Thymus (tissue), 11 donors: ENCODE results near the gene E4F1. TPM values are rescaled to one million over a fixed set of nuclear protein-coding genes. Genes with fewer than 3 reads are reported as not detected.
A peak's percentile ranks its signal among the peaks of the same experiment; 100 is the strongest.

Source experiments
- DNase-seq, 9 donors: peaks; one replicate each; pipeline ENCODE4 v3.0.0-alpha.2; 2013; ENCODE audit warnings: low spot score in 9 of 9, low read depth in 6 of 9, missing footprints in 1 of 9
- H3K27ac ChIP-seq, 2 donors: one replicate each; pipeline ENCODE4 v1.5.1; 2013; ENCODE audit warnings: control low read depth in 1 of 2, low read depth in 1 of 2, low read length in 1 of 2, mild to moderate bottlenecking in 1 of 2, moderate library complexity in 1 of 2
- H3K27me3 ChIP-seq, 2 donors: one replicate each; pipeline ENCODE4 v1.5.1; 2013; ENCODE audit warnings: low read length in 1 of 2; ENCODE audit not compliant: control insufficient read depth in 2 of 2, insufficient read depth in 1 of 2
- H3K36me3 ChIP-seq, 2 donors: one replicate each; pipeline ENCODE4 v1.5.1; 2013; ENCODE audit warnings: low read length in 1 of 2, mild to moderate bottlenecking in 1 of 2, moderate library complexity in 1 of 2; ENCODE audit not compliant: control insufficient read depth in 2 of 2, insufficient read depth in 2 of 2
- H3K4me1 ChIP-seq, 2 donors: one replicate each; pipeline ENCODE4 v1.5.1; 2013; ENCODE audit warnings: low read length in 2 of 2; ENCODE audit not compliant: control insufficient read depth in 2 of 2, insufficient read depth in 2 of 2
- H3K4me3 ChIP-seq, 2 donors: one replicate each; pipeline ENCODE4 v1.5.1; 2013; ENCODE audit warnings: low read length in 2 of 2, control low read depth in 1 of 2, mild to moderate bottlenecking in 1 of 2
- H3K9me3 ChIP-seq, 2 donors: one replicate each; pipeline ENCODE4 v1.5.1; 2013; ENCODE audit warnings: low read length in 1 of 2, mild to moderate bottlenecking in 1 of 2; ENCODE audit not compliant: control insufficient read depth in 2 of 2, insufficient read depth in 1 of 2
- WGBS: extraction: QIAGEN DNeasy Blood & Tissue Kit; methylation state at CpG from one replicate; pipeline ENCODE4 v1.1.7; 2013; 5-methylcytosine and 5-hydroxymethylcytosine counted together
- polyA plus RNA-seq: library from polyadenylated mRNA; stranded (reverse); fragments of 200-250 nt; gene quantifications from one replicate; pipeline ENCODE4 v1.2.3, GENCODE V29; 2013
- total RNA-seq: library from RNA; stranded (reverse); fragments of 120-200 nt; gene quantifications from one replicate; pipeline ENCODE4 v1.2.4, GENCODE V29; 2013
- donor health status: healthy.

The E4F1 gene
- total and polyA plus RNA-seq, 2 donors = 26.5 to 42.3 TPM

- H3K27ac ChIP-seq = no peak overlapping the region
- no peak overlapping the region for H3K4me3 ChIP-seq
- peaks cover 0 to 5% of the 10 kb centered on the region in 2 donors for H3K9me3 ChIP-seq
- peak in 5 of 9 donors; percentile 32 to 68 (median 57) for DNase-seq
- 22% methylated on average over 10 of the region's 10 CpGs for WGBS
- H3K4me1 ChIP-seq = peaks cover 10 to 13% of the 10 kb centered on the region in 2 donors
- peaks cover 56 to 66% of the 10 kb centered on the region in 2 donors for H3K27me3 ChIP-seq
- no peaks in the 10 kb centered on the region for H3K36me3 ChIP-seq
Measured at GRCh38 chr16:2194852-2195321, 28.5 kb upstream of the E4F1 start.

GRCh38 chr16:2195322-2196161, 27.8 kb upstream of the E4F1 start:
- peak in 2 of 9 donors; percentile 14 to 44 for DNase-seq
- Histone ChIP-seq H3K27ac (peak overlapping the region in 1 of 2 donors; percentile 13), H3K4me3 (peak overlapping the region in 1 of 2 donors; percentile 66), H3K36me3 (no peaks in the 10 kb centered on the region), H3K9me3 (peaks cover 0 to 5% of the 10 kb centered on the region in 2 donors), H3K27me3 (peaks cover 61 to 73% of the 10 kb centered on the region in 2 donors), H3K4me1 (peaks cover 10 to 13% of the 10 kb centered on the region in 2 donors)
- WGBS = 2% methylated on average over 49 of the region's 49 CpGs

- Histone ChIP-seq H3K36me3 (no peaks in the 10 kb centered on the region), H3K27me3 (peaks cover 62 to 72% of the 10 kb centered on the region in 2 donors), H3K27ac (peak within 1 kb of the TSS in 1 of 2 donors; percentile 13), H3K4me3 (peak within 1 kb of the TSS in 1 of 2 donors; percentile 66), H3K9me3 (peaks cover 0 to 5% of the 10 kb centered on the region in 2 donors), H3K4me1 (peaks cover 10 to 13% of the 10 kb centered on the region in 2 donors)
- 1% methylated on average over 128 of the region's 129 CpGs for WGBS
- DNase-seq = peak in 1 of 9 donors; percentile 27
Measured at GRCh38 chr16:2196162-2196980, 27.0 kb upstream of the E4F1 start, which contains the start of gene CASKIN1. Gene CASKIN1, minus strand, starts transcription at chr16:2196605. Its CDS starts 173 bp downstream, at chr16:2196432.

DNA sequence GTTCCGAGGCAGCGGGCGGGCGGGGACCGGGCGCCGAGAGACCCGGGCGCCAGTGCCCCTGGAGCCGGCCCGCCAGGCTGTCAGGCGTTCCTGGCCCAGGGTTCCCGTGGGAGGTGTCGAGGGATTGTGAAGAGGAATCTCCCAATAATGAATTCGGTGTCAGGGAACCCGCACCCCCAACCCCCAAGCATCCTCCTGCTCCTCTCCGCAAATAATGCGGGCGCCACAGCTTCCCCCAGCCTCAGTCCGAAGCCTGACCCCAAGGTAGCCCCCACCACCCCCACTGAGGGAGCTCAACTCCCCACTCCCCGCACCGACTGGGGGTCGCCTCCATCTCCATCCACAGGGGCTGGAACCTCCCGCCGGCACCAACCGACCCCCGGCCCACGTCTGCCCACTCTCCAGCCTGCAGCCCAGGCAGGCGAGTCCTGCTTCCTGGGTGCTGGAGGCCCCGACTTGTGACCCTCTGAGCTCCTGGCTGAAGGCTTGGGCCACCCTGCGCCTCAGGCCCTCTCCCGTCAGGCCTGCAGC, 26.3 kb upstream of the E4F1 start:
- 24% methylated on average over 32 of the region's 32 CpGs for WGBS
- Histone ChIP-seq H3K4me1 (peaks cover 10 to 13% of the 10 kb centered on the region in 2 donors), H3K27ac (no peak overlapping the region), H3K9me3 (peaks cover 0 to 5% of the 10 kb centered on the region in 2 donors), H3K36me3 (no peaks in the 10 kb centered on the region), H3K4me3 (peak overlapping the region in 1 of 2 donors; percentile 66), H3K27me3 (peaks cover 62 to 78% of the 10 kb centered on the region in 2 donors)
- DNase-seq = no peak

- peaks cover 10 to 13% of the 10 kb centered on the region in 2 donors for H3K4me1 ChIP-seq
- H3K36me3 ChIP-seq = no peaks in the 10 kb centered on the region
- peaks cover 0 to 5% of the 10 kb centered on the region in 2 donors for H3K9me3 ChIP-seq
- WGBS = 84% methylated on average over 6 of the region's 6 CpGs
- H3K4me3 ChIP-seq = no peak overlapping the region
- H3K27me3 ChIP-seq = peaks cover 62 to 76% of the 10 kb centered on the region in 2 donors
- DNase-seq = no peak
- H3K27ac ChIP-seq = no peak overlapping the region
Measured at GRCh38 chr16:2197765-2198164, 25.6 kb upstream of the E4F1 start.

GRCh38 chr16:2198283-2198682, 25.1 kb upstream of the E4F1 start:
- Histone ChIP-seq H3K36me3 (no peaks in the 10 kb centered on the region), H3K4me3 (no peak overlapping the region), H3K27me3 (peaks cover 62 to 75% of the 10 kb centered on the region in 2 donors)

GRCh38 chr16:2199095-2199494, 24.3 kb upstream of the E4F1 start:
- Histone ChIP-seq H3K27me3 (peaks cover 56 to 67% of the 10 kb centered on the region in 2 donors), H3K4me1 (peaks cover 10 to 13% of the 10 kb centered on the region in 2 donors), H3K9me3 (peaks cover 0 to 5% of the 10 kb centered on the region in 2 donors), H3K4me3 (no peak overlapping the region), H3K27ac (peak overlapping the region in 1 of 2 donors; percentile 27), H3K36me3 (no peaks in the 10 kb centered on the region)
- 90% methylated on average over 5 of the region's 5 CpGs for WGBS
- DNase-seq = no peak

More at GRCh38 chr16:2198283-2198682, 25.1 kb upstream of the E4F1 start:
- 79% methylated on average over 4 of the region's 4 CpGs for WGBS
- Histone ChIP-seq H3K9me3 (peaks cover 0 to 5% of the 10 kb centered on the region in 2 donors), H3K4me1 (peaks cover 10 to 13% of the 10 kb centered on the region in 2 donors), H3K27ac (no peak overlapping the region)
- DNase-seq = no peak

DNA sequence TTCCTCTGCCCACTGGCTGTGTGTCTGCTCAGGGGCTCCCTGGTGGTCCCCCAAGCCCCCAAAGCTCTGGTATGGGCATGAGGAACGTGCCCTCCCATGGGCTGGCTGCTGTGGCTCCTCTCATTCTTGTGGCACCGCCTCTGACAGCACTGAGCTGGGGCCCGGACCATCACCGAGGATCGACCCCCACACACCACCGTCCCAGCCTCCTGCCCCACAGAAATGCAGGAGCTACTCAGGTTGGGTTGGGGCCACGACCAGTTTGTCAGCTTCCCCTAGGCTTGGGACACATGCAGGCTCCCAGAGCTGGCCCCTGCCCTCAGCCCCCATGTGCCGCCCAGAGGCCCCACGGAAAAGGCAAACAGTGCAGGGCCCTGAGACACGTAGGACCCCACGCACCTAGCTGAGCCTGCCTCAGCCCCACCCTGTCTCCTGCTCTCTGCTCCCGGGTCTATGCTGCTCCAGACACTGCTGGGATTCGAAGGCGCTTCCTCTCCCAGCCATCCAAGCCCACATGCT, 23.7 kb upstream of the E4F1 start:
- no peak overlapping the region for H3K4me3 ChIP-seq
- peaks cover 0 to 5% of the 10 kb centered on the region in 2 donors for H3K9me3 ChIP-seq
- no peak for DNase-seq
- no peak overlapping the region for H3K27ac ChIP-seq
- H3K4me1 ChIP-seq = peaks cover 14 to 15% of the 10 kb centered on the region in 2 donors
- peaks cover 50 to 61% of the 10 kb centered on the region in 2 donors for H3K27me3 ChIP-seq
- no peaks in the 10 kb centered on the region for H3K36me3 ChIP-seq
- WGBS = 84% methylated on average over 14 of the region's 14 CpGs
